SK-N-SH (cell line): Measurements from ENCODE around the gene MAPRE2. TPM values are rescaled to one million over a fixed set of nuclear protein-coding genes. Genes with fewer than 3 reads are reported as not detected.

ENCODE experiments used
- CTCF ChIA-PET: fragments of 300-600, 350-600 bp; formaldehyde crosslinking; extraction: SDS; loops from one replicate; lab custom pipeline; 2021; lab: Yijun Ruan, JAX
- POLR2A ChIA-PET: fragments of 350-600 bp; sonication (Branson Sonifier 250); formaldehyde crosslinking; extraction: SDS; loops from one replicate; lab custom pipeline; 2020; ENCODE audit warnings: antibody characterized with exemption, inconsistent platforms; lab: Yijun Ruan, JAX
- DNase-seq: peaks from one replicate; pipeline ENCODE4 v3.0.0; 2012
- H2AFZ ChIP-seq: fragments of 200-600 bp; sonication (generic); 2 replicates; pipeline ENCODE4 v1.8.1; 2016; ENCODE audit warnings: antibody characterized with exemption, mild to moderate bottlenecking, low read depth
- H3F3A ChIP-seq: fragments of 200-600 bp; sonication (generic); replicated peaks from 2 replicates; pipeline ENCODE3; 2016; ENCODE audit warnings: antibody characterized with exemption, mild to moderate bottlenecking; ENCODE audit not compliant: insufficient read depth
- H3K27ac ChIP-seq, 2 experiments: fragments of 200-500 bp in 1 of 2; fragments of 200-600 bp in 1 of 2; sonication (Bioruptor generic) in 1 of 2; sonication (generic), shearing (Covaris generic) in 1 of 2; 2 replicates each; pipeline versions ENCODE4 v1.5.1 to v1.6.1; 2014 to 2016; ENCODE audit warnings: low read depth in 2 of 2, inconsistent platforms in 1 of 2, low read length in 1 of 2, mild to moderate bottlenecking in 1 of 2, mixed read lengths in 1 of 2
- H3K27me3 ChIP-seq: fragments of 200-600 bp; sonication (generic), shearing (Covaris generic); 2 replicates; pipeline ENCODE4 v1.6.1; 2016; ENCODE audit warnings: mixed run types; ENCODE audit not compliant: insufficient read depth
- H3K36me3 ChIP-seq, 2 experiments: fragments of 200-500 bp in 1 of 2; fragments of 200-600 bp in 1 of 2; sonication (Bioruptor generic) in 1 of 2; sonication (generic) in 1 of 2; replicated peaks in 1 of 2; 2 replicates each; pipeline versions ENCODE3 to v1.5.1; 2014 to 2016; ENCODE audit warnings: low read length in 1 of 2, mild to moderate bottlenecking in 1 of 2; ENCODE audit not compliant: insufficient read depth in 2 of 2, control insufficient read depth in 1 of 2
- H3K4me1 ChIP-seq, 2 experiments: fragments of 200-500 bp in 1 of 2; fragments of 200-600 bp in 1 of 2; sonication (Bioruptor generic) in 1 of 2; sonication (generic), shearing (Covaris generic) in 1 of 2; 2 replicates each; pipeline versions ENCODE4 v1.5.1 to v1.6.1; 2014 to 2016; ENCODE audit warnings: low read depth in 1 of 2, low read length in 1 of 2, mixed run types in 1 of 2; ENCODE audit not compliant: insufficient read depth in 2 of 2, control insufficient read depth in 1 of 2
- H3K4me2 ChIP-seq: fragments of 200-600 bp; sonication (generic), shearing (Covaris generic); 2 replicates; pipeline ENCODE4 v1.6.1; 2017; ENCODE audit warnings: mixed run types
- H3K4me3 ChIP-seq, 2 experiments: fragments of 200-500 bp in 1 of 2; fragments of 200-600 bp in 1 of 2; sonication (Bioruptor generic) in 1 of 2; sonication (generic), shearing (Covaris generic) in 1 of 2; 2 replicates each; pipeline versions ENCODE4 v1.5.1 to v1.8.1; 2014 to 2016; ENCODE audit warnings: low read depth in 2 of 2, inconsistent platforms in 1 of 2, low read length in 1 of 2, mild to moderate bottlenecking in 1 of 2, mixed read lengths in 1 of 2, moderate library complexity in 1 of 2
- H3K79me2 ChIP-seq: fragments of 200-600 bp; sonication (generic); 2 replicates; pipeline ENCODE4 v1.8.1; 2017; ENCODE audit warnings: mild to moderate bottlenecking; ENCODE audit not compliant: insufficient read depth
- H3K9ac ChIP-seq: fragments of 200-600 bp; sonication (generic); 2 replicates; pipeline ENCODE4 v1.6.1; 2017; ENCODE audit warnings: mixed run types
- H3K9me2 ChIP-seq: fragments of 200-600 bp; sonication (generic); 2 replicates; pipeline ENCODE4 v1.6.1; 2017; ENCODE audit warnings: mixed run types
- H3K9me3 ChIP-seq: fragments of 200-600 bp; sonication (generic); 2 replicates; pipeline ENCODE4 v1.6.1; 2017; ENCODE audit warnings: mixed run types, mild to moderate bottlenecking, moderate library complexity
- H4K20me1 ChIP-seq: fragments of 200-600 bp; sonication (generic); 2 replicates; pipeline ENCODE4 v1.6.1; 2017; ENCODE audit warnings: mild to moderate bottlenecking, mixed run types; ENCODE audit not compliant: insufficient read depth
- NRF1 ChIP-seq: IDR thresholded peaks from 2 replicates; pipeline ENCODE4 v1.6.1; 2012; ENCODE audit warnings: low read depth, mild to moderate bottlenecking, low read length
- POLR2AphosphoS5 ChIP-seq: IDR thresholded peaks from 2 replicates; pipeline ENCODE4 v1.6.1; 2012; ENCODE audit warnings: low read depth, low read length
- RAD21 ChIP-seq: IDR thresholded peaks from 2 replicates; pipeline ENCODE4 v1.6.1; 2012; ENCODE audit warnings: mild to moderate bottlenecking, low read length
- RXRA ChIP-seq: IDR thresholded peaks from 2 replicates; pipeline ENCODE4 v1.4.0; 2012; ENCODE audit warnings: low read depth, mild to moderate bottlenecking, borderline replicate concordance
- TAF1 ChIP-seq: IDR thresholded peaks from 2 replicates; pipeline ENCODE4 v1.6.1; 2012; ENCODE audit warnings: low read depth, mild to moderate bottlenecking, low read length, moderate library complexity, borderline replicate concordance
- WGBS: methylation state at CpG from one replicate; pipeline ENCODE4 v1.1.6; 2017; ENCODE audit warnings: low lambda C conversion rate; 5-methylcytosine and 5-hydroxymethylcytosine counted together
- polyA plus RNA-seq, 3 experiments: library from polyadenylated mRNA; depleted of rRNA; stranded (reverse); fragments of >200 nt; gene quantifications; 2 replicates each; pipeline ENCODE4 v1.2.3, GENCODE V29; 2012
- TF ChIP-seq, protein P1 (sequence below): IDR thresholded peaks from 2 replicates; pipeline ENCODE4 v1.6.1; 2012; ENCODE audit warnings: mild to moderate bottlenecking, low read depth, low read length, moderate library complexity
- TF ChIP-seq, protein P2 (sequence below): fragments of 200-600 bp; sonication (generic); IDR thresholded peaks from 2 replicates; pipeline ENCODE4 v1.6.1; 2017; ENCODE audit warnings: antibody characterized with exemption, mild to moderate bottlenecking, moderate library complexity
- TF ChIP-seq, protein P3 (sequence below): fragments of 150-350 bp; IDR thresholded peaks from 2 replicates; pipeline ENCODE4 v1.6.1; 2017; ENCODE audit warnings: antibody characterized with exemption, low read length, low read depth, borderline replicate concordance
- TF ChIP-seq, protein P4 (sequence below): IDR thresholded peaks from 2 replicates; pipeline ENCODE4 v1.4.0; 2012; ENCODE audit warnings: low read depth, borderline replicate concordance

The MAPRE2 gene
- polyA plus RNA-seq, 1 of the 3 experiments (the other 2 are of a cell fraction): 11.5 TPM

DNA sequence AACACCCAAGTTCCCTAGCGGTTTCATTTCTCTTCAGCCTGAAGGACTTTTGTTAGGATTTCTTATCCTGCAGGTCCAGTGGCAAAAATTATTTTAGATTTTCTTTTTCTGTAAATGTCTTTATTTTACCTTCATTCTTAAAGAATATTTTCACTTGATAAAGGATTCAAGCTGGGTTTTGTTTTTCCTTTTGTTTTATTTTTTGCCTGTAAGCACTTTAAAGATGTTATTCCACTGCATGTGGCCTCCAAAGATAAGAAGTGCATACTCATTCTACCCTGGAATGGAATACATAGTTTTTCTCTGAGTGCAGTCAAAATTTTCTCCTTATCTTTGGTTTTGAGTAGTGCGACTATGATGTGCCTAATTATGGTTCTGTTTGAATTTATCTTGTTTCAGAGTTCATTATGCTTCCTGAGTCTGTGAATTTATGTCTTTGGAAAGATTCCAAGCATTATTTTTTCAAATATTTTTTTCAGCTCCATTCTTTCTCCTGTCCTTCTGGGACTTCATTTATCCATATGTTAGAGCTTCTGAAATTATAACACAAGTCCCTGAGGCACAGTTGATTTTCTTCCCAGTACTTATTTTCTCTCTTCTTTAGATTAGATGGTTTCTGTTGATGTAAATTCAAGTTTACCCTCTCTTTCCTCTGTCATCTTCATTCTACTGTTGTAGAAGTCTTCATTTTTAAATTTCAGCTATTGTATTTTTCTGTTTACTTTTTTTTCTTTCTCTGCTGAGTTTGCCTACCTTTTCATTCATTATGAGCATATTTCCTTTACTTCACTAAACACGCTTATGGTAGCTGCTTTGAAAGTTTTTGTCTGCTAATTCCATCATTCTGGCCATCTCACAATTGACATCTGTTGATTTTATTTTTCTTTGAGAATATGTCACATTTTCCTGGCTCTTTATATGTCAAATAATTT lies 69.6 kb downstream of the MAPRE2 start:
- peaks cover 0 to 3% of the 10 kb centered on the region in 2 experiments for H3K36me3 ChIP-seq
- no peak overlapping the region; a peak in 1 of 4 replicates for H3K27ac ChIP-seq
- 89% methylated on average over 3 of the region's 3 CpGs for WGBS
- H3K4me1 ChIP-seq: peaks cover 0 to 5% of the 10 kb centered on the region in 2 experiments; a peak in 1 of 4 replicates
- H4K20me1 ChIP-seq: no peaks in the 10 kb centered on the region
- CTCF ChIA-PET: interaction anchor here (1.1 kb wide), 1 partner anchor 12 kb away, joined by 6 read pairs; no protein-coding TSS in a partner anchor
- no peak overlapping the region for H2AFZ ChIP-seq
- POLR2A ChIA-PET: interaction anchor here (0.5 kb wide), 1 partner anchor 25 kb away, joined by 3 read pairs; no protein-coding TSS in a partner anchor
- DNase-seq: no peak
- TF ChIP-seq, protein P1, sequence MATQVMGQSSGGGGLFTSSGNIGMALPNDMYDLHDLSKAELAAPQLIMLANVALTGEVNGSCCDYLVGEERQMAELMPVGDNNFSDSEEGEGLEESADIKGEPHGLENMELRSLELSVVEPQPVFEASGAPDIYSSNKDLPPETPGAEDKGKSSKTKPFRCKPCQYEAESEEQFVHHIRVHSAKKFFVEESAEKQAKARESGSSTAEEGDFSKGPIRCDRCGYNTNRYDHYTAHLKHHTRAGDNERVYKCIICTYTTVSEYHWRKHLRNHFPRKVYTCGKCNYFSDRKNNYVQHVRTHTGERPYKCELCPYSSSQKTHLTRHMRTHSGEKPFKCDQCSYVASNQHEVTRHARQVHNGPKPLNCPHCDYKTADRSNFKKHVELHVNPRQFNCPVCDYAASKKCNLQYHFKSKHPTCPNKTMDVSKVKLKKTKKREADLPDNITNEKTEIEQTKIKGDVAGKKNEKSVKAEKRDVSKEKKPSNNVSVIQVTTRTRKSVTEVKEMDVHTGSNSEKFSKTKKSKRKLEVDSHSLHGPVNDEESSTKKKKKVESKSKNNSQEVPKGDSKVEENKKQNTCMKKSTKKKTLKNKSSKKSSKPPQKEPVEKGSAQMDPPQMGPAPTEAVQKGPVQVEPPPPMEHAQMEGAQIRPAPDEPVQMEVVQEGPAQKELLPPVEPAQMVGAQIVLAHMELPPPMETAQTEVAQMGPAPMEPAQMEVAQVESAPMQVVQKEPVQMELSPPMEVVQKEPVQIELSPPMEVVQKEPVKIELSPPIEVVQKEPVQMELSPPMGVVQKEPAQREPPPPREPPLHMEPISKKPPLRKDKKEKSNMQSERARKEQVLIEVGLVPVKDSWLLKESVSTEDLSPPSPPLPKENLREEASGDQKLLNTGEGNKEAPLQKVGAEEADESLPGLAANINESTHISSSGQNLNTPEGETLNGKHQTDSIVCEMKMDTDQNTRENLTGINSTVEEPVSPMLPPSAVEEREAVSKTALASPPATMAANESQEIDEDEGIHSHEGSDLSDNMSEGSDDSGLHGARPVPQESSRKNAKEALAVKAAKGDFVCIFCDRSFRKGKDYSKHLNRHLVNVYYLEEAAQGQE: no peak
- TF ChIP-seq NRF1 (no peak), RAD21 (no peak), TAF1 (no peak), RXRA (no peak), POLR2AphosphoS5 (no peak)
- TF ChIP-seq, protein P2, sequence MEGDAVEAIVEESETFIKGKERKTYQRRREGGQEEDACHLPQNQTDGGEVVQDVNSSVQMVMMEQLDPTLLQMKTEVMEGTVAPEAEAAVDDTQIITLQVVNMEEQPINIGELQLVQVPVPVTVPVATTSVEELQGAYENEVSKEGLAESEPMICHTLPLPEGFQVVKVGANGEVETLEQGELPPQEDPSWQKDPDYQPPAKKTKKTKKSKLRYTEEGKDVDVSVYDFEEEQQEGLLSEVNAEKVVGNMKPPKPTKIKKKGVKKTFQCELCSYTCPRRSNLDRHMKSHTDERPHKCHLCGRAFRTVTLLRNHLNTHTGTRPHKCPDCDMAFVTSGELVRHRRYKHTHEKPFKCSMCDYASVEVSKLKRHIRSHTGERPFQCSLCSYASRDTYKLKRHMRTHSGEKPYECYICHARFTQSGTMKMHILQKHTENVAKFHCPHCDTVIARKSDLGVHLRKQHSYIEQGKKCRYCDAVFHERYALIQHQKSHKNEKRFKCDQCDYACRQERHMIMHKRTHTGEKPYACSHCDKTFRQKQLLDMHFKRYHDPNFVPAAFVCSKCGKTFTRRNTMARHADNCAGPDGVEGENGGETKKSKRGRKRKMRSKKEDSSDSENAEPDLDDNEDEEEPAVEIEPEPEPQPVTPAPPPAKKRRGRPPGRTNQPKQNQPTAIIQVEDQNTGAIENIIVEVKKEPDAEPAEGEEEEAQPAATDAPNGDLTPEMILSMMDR: no peak
- TF ChIP-seq, protein P3, sequence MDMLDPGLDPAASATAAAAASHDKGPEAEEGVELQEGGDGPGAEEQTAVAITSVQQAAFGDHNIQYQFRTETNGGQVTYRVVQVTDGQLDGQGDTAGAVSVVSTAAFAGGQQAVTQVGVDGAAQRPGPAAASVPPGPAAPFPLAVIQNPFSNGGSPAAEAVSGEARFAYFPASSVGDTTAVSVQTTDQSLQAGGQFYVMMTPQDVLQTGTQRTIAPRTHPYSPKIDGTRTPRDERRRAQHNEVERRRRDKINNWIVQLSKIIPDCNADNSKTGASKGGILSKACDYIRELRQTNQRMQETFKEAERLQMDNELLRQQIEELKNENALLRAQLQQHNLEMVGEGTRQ: no peak
- TF ChIP-seq, protein P4, sequence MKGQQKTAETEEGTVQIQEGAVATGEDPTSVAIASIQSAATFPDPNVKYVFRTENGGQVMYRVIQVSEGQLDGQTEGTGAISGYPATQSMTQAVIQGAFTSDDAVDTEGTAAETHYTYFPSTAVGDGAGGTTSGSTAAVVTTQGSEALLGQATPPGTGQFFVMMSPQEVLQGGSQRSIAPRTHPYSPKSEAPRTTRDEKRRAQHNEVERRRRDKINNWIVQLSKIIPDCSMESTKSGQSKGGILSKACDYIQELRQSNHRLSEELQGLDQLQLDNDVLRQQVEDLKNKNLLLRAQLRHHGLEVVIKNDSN: no peak
- TF ChIP-seq, all 33 proteins: peak for 0
- H3K9me2 ChIP-seq: no peaks in the 10 kb centered on the region
- H3F3A ChIP-seq: no peaks in the 10 kb centered on the region
- H3K9me3 ChIP-seq: no peaks in the 10 kb centered on the region
- no peak overlapping the region for H3K4me3 ChIP-seq
- H3K4me2 ChIP-seq: no peak overlapping the region
- H3K79me2 ChIP-seq: no peaks in the 10 kb centered on the region
- H3K9ac ChIP-seq: no peak overlapping the region
- H3K27me3 ChIP-seq: no peaks in the 10 kb centered on the region
